Neural progenitor cell (in vitro differentiated cells): ENCODE data around the gene CLSTN3.

ENCODE experiments used
- CTCF ChIP-seq: fragments of 200-600 bp; sonication (generic); IDR thresholded peaks from 2 replicates; pipeline ENCODE4 v1.5.1; 2017; ENCODE audit warnings: antibody characterized with exemption, mild to moderate bottlenecking
- EZH2 ChIP-seq: fragments of 200-600 bp; sonication (generic); IDR thresholded peaks from 2 replicates; pipeline ENCODE4 v1.6.1; 2017; ENCODE audit warnings: antibody characterized with exemption, mild to moderate bottlenecking, moderate library complexity
- EZH2phosphoT487 ChIP-seq: fragments of 200-600 bp; sonication (generic); IDR thresholded peaks from 2 replicates; pipeline ENCODE4 v1.6.1; 2017; ENCODE audit warnings: antibody characterized with exemption

GRCh38 chr12:7151532-7151931 lies 21.4 kb downstream of the CLSTN3 start:
- TF ChIP-seq EZH2: no peak
- no peak for TF ChIP-seq CTCF
- TF ChIP-seq EZH2phosphoT487: no peak
